GM12801 (cell line): ENCODE data around the gene GRIK3.

Source experiments
- TF ChIP-seq, protein P1 (sequence below): IDR thresholded peaks from one replicate; pipeline ENCODE4 v1.5.1; 2011; ENCODE audit warnings: control low read depth; ENCODE audit not compliant: insufficient read length; ENCODE audit errors: extremely low read depth

GRIK3 gene

GRCh38 chr1:36805979-36806640 lies 228.2 kb downstream of the GRIK3 start:
- TF ChIP-seq, protein P1, sequence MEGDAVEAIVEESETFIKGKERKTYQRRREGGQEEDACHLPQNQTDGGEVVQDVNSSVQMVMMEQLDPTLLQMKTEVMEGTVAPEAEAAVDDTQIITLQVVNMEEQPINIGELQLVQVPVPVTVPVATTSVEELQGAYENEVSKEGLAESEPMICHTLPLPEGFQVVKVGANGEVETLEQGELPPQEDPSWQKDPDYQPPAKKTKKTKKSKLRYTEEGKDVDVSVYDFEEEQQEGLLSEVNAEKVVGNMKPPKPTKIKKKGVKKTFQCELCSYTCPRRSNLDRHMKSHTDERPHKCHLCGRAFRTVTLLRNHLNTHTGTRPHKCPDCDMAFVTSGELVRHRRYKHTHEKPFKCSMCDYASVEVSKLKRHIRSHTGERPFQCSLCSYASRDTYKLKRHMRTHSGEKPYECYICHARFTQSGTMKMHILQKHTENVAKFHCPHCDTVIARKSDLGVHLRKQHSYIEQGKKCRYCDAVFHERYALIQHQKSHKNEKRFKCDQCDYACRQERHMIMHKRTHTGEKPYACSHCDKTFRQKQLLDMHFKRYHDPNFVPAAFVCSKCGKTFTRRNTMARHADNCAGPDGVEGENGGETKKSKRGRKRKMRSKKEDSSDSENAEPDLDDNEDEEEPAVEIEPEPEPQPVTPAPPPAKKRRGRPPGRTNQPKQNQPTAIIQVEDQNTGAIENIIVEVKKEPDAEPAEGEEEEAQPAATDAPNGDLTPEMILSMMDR, result no peak

DNA sequence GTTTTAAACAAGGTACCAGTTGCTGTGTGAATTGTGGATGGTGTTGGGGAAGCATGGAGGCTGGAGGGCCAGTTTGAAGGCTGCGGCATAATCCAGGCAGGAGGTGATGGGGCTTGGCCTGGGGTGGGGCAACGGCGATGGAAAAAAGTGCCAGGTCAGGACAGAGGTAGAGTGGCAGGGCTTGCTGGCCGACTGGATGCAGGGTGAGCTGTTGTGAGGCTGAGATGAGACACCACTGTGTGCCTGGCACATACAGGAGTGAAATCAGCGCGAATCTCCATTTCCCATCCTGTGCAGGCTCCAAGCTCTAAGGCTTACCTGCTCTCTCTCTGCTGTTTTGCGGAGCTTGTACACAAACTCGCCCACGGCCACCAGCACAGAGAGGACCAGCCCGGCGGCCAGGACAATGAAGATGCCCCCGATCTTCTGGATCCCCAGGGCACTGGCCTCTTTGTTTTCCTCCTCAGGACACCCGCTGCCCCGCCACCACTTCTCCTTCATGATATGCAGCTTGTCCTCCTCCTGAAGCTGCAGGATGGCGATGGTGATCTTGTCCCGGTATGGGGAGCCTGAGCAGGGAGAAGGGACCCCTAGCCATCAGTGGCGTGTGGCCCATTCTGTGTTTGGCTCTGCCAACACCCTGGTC lies 229.5 kb downstream of the GRIK3 start:
- TF ChIP-seq, protein P1, result no peak

- TF ChIP-seq, protein P1, result no peak
Measured at GRCh38 chr1:36803868-36804570, 230.3 kb downstream of the GRIK3 start.

GRCh38 chr1:36802018-36802417 lies 232.3 kb downstream of the GRIK3 start:
- TF ChIP-seq, protein P1, result no peak

DNA sequence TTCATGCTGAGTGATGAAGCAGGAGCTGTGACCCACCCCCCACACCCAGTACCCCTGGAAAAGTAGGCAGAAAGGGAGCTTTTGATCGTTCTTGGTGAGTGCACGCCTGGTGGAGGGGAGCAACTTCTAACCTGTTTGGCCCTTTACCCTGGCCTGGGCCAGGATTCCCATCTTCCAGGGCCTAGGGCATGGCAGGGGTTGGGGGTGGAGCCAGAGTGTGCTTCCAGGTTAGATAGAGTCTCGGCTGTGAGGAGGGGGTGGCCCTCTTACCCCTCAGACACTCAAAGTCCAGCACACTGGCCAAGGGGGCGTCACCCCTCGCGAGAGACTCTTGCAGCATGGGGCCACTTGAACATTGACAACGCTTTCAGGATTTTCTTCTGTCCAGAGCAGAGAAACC lies 236.6 kb downstream of the GRIK3 start:
- TF ChIP-seq, protein P1, result no peak

DNA sequence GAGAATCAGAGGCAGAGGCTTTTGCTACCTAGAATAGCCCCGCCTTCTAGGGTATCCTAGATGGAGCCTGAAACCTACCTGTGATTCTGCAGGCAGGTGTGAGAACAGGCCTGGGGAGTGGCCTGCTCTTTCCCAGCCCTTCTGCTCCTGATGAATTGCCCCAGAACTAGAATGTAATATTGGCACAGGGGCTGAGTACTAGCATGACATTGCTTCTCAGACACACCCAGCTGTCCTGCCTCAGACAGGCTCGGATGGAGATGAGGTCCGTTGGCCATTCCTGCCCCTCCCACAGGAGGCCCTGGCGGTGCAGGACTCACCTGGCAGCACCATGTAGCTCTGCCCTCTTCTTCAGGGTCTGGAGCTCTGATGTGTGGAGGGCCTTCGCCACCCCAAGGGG lies 237.6 kb downstream of the GRIK3 start:
- TF ChIP-seq, protein P1, result no peak

DNA sequence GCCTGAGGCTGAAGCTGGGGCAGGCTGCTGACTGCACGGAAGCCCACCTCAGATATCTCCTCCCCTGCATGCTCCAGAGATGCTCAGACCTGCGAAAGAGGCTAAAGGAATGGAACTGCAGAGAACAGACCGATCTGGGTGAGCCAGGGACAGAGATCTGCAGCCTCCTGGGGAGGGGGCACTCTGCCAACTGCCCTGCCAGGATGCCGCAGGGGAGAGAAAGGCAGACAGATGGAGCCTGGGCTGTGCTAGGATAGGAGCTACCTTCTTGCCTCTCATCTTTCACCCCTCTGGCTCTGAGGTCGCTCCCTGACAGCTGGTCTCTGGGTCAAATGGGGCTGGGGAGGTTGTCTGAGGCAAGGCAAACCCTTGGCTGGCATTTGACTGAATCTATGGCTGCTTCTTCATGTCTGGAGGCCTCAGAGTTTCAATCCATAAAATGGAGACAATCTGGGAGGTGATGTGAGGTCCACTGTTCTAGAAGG lies 238.2 kb downstream of the GRIK3 start:
- TF ChIP-seq, protein P1, result no peak
